ENCODE measurements around the gene EIPR1. TPM values are rescaled to one million over a fixed set of nuclear protein-coding genes. Genes with fewer than 3 reads are reported as not detected.

EIPR1 gene
- total and polyA plus RNA-seq, 5 donors from 2014 or later: 26.6 to 44.8 (median 33.7) TPM

DNA sequence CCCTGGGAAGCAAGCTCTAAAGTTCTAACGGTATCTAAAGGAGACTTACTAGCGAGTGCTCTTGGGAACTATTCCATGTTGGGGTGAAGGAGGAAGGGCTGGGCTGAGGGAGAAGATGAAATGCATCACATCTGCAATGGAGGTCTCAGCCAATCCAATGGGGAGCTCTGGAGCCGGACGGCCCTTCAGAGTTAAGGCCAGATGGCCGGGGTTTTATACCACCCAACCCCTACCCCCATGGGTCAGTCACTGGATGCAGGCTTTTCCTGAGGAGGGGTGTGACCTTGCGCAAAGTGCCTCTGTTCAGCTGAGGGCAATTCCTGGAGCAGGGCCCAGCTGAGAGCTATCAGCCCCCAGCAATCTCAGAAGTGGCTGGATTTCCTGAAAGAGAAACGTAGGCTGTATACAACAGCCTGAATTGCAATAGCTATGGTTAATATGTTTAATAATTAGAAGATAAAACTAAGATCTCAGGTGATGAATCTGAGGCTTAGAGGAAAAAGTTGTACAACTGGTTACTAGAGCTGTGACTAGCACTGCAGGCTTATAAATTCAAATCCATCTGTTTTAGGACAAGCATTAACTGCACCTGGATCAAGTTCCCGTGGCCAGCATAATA, 21.6 kb downstream of the EIPR1 start:
- no peak for ATAC-seq (ENCODE audit: low read depth in 2 of 2)
- Histone ChIP-seq H3K9me3 (ENCODE audit: control insufficient read depth in 2 of 2, low read length in 2 of 2) (no peaks in the 10 kb centered on the region), H3K27me3 (ENCODE audit: control insufficient read depth, insufficient read depth, low read length) (no peaks in the 10 kb centered on the region), H3K4me1 (ENCODE audit: control insufficient read depth, insufficient read depth, low read length, poor library complexity, severe bottlenecking) (no peaks in the 10 kb centered on the region), H3K27ac (ENCODE audit: insufficient read depth, low read length, poor library complexity, severe bottlenecking) (no peak overlapping the region), H3K36me3 (ENCODE audit: control insufficient read depth, insufficient read depth, low read length) (peaks cover 30% of the 10 kb centered on the region), H3K4me3 (ENCODE audit: low read depth, low read length) (no peak overlapping the region)
- DNase-seq: no peak
- Mint-ChIP-seq H3K27me3 (no peaks in the 10 kb centered on the region), H3K4me1 (peaks cover 0 to 29% (median 21%) of the 10 kb centered on the region in 4 donors), H3K36me3 (peaks cover 25% of the 10 kb centered on the region), H3K27ac (peak overlapping the region in 1 of 3 donors; percentile 25), H3K9me3 (peaks cover 0 to 4% (median 3%) of the 10 kb centered on the region in 7 donors), H3K4me3 (no peak overlapping the region)

DNA sequence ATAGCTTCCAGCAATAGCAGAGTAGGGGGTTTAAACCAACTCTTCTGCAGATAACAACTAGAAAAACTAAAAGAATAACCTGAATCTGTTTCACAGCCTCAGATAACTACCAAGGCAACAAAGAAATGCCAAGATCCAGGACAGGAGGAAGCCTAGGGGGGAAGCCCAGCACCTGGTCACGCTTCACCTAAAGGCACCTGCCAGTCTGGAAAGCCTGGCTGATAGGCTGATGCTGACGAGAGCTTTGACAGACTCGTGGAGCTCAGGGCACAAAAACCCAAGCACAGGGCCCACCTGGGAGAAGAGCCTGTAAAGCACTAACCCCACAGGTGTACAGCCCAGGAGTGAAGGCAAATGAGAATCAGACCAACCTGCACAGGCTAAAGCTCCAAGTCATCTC, 22.6 kb downstream of the EIPR1 start:
- Histone ChIP-seq H3K27ac (ENCODE audit: insufficient read depth, low read length, poor library complexity, severe bottlenecking) (no peak overlapping the region), H3K9me3 (ENCODE audit: control insufficient read depth in 2 of 2, low read length in 2 of 2) (peaks cover 2 to 4% of the 10 kb centered on the region in 2 experiments), H3K4me3 (ENCODE audit: low read depth, low read length) (no peak overlapping the region), H3K36me3 (ENCODE audit: control insufficient read depth, insufficient read depth, low read length) (peaks cover 33% of the 10 kb centered on the region), H3K27me3 (ENCODE audit: control insufficient read depth, insufficient read depth, low read length) (no peaks in the 10 kb centered on the region), H3K4me1 (ENCODE audit: control insufficient read depth, insufficient read depth, low read length, poor library complexity, severe bottlenecking) (no peaks in the 10 kb centered on the region)
- no peak overlapping the region for H3K4me3 Mint-ChIP-seq
- no peak overlapping the region for H3K27ac Mint-ChIP-seq
- ATAC-seq (ENCODE audit: low read depth in 2 of 2) (no peak), DNase-seq (no peak)
- peaks cover 0 to 28% (median 17%) of the 10 kb centered on the region in 4 donors for H3K4me1 Mint-ChIP-seq
- H3K9me3 Mint-ChIP-seq: peaks cover 0 to 7% (median 4%) of the 10 kb centered on the region in 7 donors
- peaks cover 32% of the 10 kb centered on the region for H3K36me3 Mint-ChIP-seq
- H3K27me3 Mint-ChIP-seq: no peaks in the 10 kb centered on the region

DNA sequence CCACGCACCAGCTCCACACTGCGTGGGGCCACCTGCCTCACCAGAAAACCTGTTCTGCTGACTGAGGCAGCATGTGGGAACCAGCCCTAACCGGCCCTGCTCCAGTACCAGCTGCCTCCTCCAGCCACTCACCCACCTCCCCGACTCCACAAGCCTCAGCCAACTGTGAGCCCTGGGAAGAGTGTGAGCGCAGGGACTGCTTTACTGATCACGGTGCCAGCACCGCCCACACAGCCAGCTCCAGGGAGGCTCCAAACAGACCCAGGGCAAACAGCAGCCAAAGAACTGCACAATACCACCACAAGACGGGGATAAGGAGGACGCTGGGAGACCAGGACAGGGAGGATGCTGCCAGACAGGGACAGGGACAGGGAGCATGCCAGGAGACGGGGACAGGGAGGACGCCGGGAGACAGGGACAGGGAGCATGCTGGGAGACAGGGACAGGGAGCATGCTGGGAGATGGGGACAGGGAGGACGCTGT, 28.4 kb downstream of the EIPR1 start:
- Histone ChIP-seq H3K36me3 (ENCODE audit: control insufficient read depth, insufficient read depth, low read length) (peaks cover 30% of the 10 kb centered on the region), H3K4me1 (ENCODE audit: control insufficient read depth, insufficient read depth, low read length, poor library complexity, severe bottlenecking) (no peaks in the 10 kb centered on the region), H3K27ac (ENCODE audit: insufficient read depth, low read length, poor library complexity, severe bottlenecking) (no peak overlapping the region), H3K27me3 (ENCODE audit: control insufficient read depth, insufficient read depth, low read length) (no peaks in the 10 kb centered on the region), H3K4me3 (ENCODE audit: low read depth, low read length) (no peak overlapping the region), H3K9me3 (ENCODE audit: control insufficient read depth in 2 of 2, low read length in 2 of 2) (peaks cover 2 to 4% of the 10 kb centered on the region in 2 experiments)
- peaks cover 0 to 5% (median 3%) of the 10 kb centered on the region in 4 donors for H3K4me1 Mint-ChIP-seq
- peaks cover 53% of the 10 kb centered on the region for H3K36me3 Mint-ChIP-seq
- no peaks in the 10 kb centered on the region for H3K27me3 Mint-ChIP-seq
- DNase-seq: no peak
- no peak overlapping the region for H3K4me3 Mint-ChIP-seq
- peak overlapping the region in 1 of 3 donors; percentile 7 for H3K27ac Mint-ChIP-seq
- no peak for ATAC-seq (ENCODE audit: low read depth in 2 of 2)
- H3K9me3 Mint-ChIP-seq: peaks cover 0 to 7% (median 4%) of the 10 kb centered on the region in 7 donors

DNA sequence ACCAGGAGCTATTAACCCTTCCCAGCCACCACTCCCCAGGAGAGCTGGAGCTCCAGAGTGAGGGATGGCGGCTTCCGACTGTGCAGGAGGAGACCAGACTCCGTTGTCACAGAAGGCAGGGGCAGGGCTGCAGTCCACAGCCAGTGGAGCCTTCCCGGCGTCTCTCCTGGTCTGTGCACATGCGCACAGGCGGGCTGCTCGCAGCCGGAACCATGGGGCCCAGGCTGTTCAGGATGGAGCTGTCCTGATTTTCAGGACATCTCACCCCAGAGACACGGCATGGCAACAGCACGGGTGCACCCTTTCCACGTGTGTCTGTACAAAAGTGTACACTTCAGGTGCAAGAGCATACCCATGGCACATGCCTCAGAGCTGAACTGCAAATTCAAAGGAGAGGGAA, 28.9 kb downstream of the EIPR1 start:
- peaks cover 2 to 4% of the 10 kb centered on the region in 2 experiments for H3K9me3 ChIP-seq (ENCODE audit: control insufficient read depth in 2 of 2, low read length in 2 of 2)
- H3K4me3 Mint-ChIP-seq: no peak overlapping the region
- H3K36me3 ChIP-seq (ENCODE audit: control insufficient read depth, insufficient read depth, low read length): peaks cover 25% of the 10 kb centered on the region
- H3K27me3 Mint-ChIP-seq: no peaks in the 10 kb centered on the region
- ATAC-seq (ENCODE audit: low read depth in 2 of 2) (no peak), DNase-seq (no peak)
- H3K9me3 Mint-ChIP-seq: peaks cover 0 to 7% (median 4%) of the 10 kb centered on the region in 7 donors
- H3K27ac Mint-ChIP-seq: no peak overlapping the region
- H3K4me1 ChIP-seq (ENCODE audit: control insufficient read depth, insufficient read depth, low read length, poor library complexity, severe bottlenecking): no peaks in the 10 kb centered on the region
- H3K27me3 ChIP-seq (ENCODE audit: control insufficient read depth, insufficient read depth, low read length): no peaks in the 10 kb centered on the region
- peaks cover 48% of the 10 kb centered on the region for H3K36me3 Mint-ChIP-seq
- H3K27ac ChIP-seq (ENCODE audit: insufficient read depth, low read length, poor library complexity, severe bottlenecking): no peak overlapping the region
- no peak overlapping the region for H3K4me3 ChIP-seq (ENCODE audit: low read depth, low read length)
- peaks cover 0 to 5% (median 3%) of the 10 kb centered on the region in 4 donors for H3K4me1 Mint-ChIP-seq

DNA sequence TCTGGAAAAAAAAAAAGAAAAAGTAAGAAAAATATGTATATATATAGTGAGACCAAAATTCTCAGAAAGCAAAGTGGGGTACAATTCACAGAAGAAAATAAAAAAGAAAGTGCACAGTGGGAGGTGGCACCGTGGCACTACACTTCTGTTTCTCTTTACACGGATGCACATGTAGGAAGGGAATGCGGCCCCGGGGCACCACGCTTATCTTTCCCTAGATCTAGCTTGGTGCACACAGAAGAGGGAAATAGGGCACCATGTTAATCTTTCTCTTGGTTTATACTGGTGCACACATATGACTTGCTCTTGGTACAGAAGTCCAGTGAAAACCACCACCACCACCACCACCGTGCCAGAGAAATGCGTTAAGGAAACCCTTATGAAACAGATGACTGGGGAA, 32.0 kb downstream of the EIPR1 start:
- ATAC-seq (ENCODE audit: low read depth in 2 of 2): no peak
- H3K9me3 ChIP-seq (ENCODE audit: control insufficient read depth in 2 of 2, low read length in 2 of 2): peaks cover 1 to 4% of the 10 kb centered on the region in 2 experiments
- H3K4me1 ChIP-seq (ENCODE audit: control insufficient read depth, insufficient read depth, low read length, poor library complexity, severe bottlenecking): no peaks in the 10 kb centered on the region
- DNase-seq: no peak
- H3K4me3 Mint-ChIP-seq: no peak overlapping the region
- no peaks in the 10 kb centered on the region for H3K27me3 Mint-ChIP-seq
- H3K27ac Mint-ChIP-seq: no peak overlapping the region
- H3K9me3 Mint-ChIP-seq: peaks cover 0 to 4% (median 0%) of the 10 kb centered on the region in 7 donors
- no peak overlapping the region for H3K27ac ChIP-seq (ENCODE audit: insufficient read depth, low read length, poor library complexity, severe bottlenecking)
- H3K4me1 Mint-ChIP-seq: peaks cover 0 to 5% (median 4%) of the 10 kb centered on the region in 4 donors
- no peak overlapping the region for H3K4me3 ChIP-seq (ENCODE audit: low read depth, low read length)
- H3K36me3 Mint-ChIP-seq: peaks cover 34% of the 10 kb centered on the region
- peaks cover 6% of the 10 kb centered on the region for H3K36me3 ChIP-seq (ENCODE audit: control insufficient read depth, insufficient read depth, low read length)
- no peaks in the 10 kb centered on the region for H3K27me3 ChIP-seq (ENCODE audit: control insufficient read depth, insufficient read depth, low read length)

DNA sequence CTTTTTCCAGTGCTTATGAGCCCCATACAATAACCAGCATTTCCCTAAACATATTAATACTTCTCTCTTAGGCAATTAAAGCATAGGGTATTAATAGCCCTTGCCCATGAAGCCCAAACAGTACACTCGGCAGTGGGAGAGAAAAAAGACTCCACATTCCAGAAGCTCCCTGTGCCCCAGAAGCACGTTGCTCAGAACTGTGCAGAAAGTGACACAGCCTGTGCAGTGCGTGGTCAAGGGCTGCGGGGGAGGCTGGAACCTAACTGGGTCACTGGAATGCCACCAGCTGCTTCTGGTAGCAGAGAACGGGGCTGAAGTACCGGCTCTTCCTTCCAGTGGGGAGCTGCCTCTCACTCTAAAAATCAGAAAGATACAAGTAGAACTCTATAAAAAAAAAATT, 32.7 kb downstream of the EIPR1 start:
- no peak for DNase-seq
- Mint-ChIP-seq H3K36me3 (peaks cover 30% of the 10 kb centered on the region), H3K27me3 (no peaks in the 10 kb centered on the region), H3K9me3 (peaks cover 0 to 2% (median 0%) of the 10 kb centered on the region in 7 donors), H3K4me1 (peaks cover 0 to 5% (median 2%) of the 10 kb centered on the region in 4 donors), H3K4me3 (no peak overlapping the region), H3K27ac (no peak overlapping the region)
- no peak for ATAC-seq (ENCODE audit: low read depth in 2 of 2)
- H3K9me3 ChIP-seq (ENCODE audit: control insufficient read depth in 2 of 2, low read length in 2 of 2): no peaks in the 10 kb centered on the region
- no peak overlapping the region for H3K27ac ChIP-seq (ENCODE audit: insufficient read depth, low read length, poor library complexity, severe bottlenecking)
- peaks cover 3% of the 10 kb centered on the region for H3K36me3 ChIP-seq (ENCODE audit: control insufficient read depth, insufficient read depth, low read length)
- H3K27me3 ChIP-seq (ENCODE audit: control insufficient read depth, insufficient read depth, low read length): no peaks in the 10 kb centered on the region
- no peaks in the 10 kb centered on the region for H3K4me1 ChIP-seq (ENCODE audit: control insufficient read depth, insufficient read depth, low read length, poor library complexity, severe bottlenecking)
- H3K4me3 ChIP-seq (ENCODE audit: low read depth, low read length): no peak overlapping the region

DNA sequence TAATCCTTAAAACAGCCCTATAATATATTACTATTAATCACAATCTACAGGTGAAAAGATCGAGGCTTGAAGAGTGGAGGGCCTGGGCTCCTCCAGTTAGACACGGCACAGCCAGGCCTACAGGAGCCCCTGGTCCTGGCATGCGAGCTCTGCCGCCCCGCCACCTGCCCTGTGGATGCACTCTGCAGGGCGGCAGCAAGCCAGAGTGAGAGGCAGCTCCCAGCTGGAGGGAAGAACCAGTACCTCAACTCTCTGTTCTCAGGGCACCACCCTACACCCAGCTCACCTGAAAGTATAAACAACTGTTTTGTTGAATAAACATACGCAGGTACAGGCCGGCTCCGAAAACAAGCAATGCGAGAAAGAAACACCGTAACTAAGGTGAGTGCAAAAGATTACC, 34.6 kb downstream of the EIPR1 start:
- no peaks in the 10 kb centered on the region for H3K27me3 ChIP-seq (ENCODE audit: control insufficient read depth, insufficient read depth, low read length)
- H3K36me3 ChIP-seq (ENCODE audit: control insufficient read depth, insufficient read depth, low read length): peaks cover 3% of the 10 kb centered on the region
- Mint-ChIP-seq H3K27me3 (no peaks in the 10 kb centered on the region), H3K9me3 (peaks cover 0 to 2% (median 0%) of the 10 kb centered on the region in 7 donors), H3K4me1 (peaks cover 0 to 5% (median 0%) of the 10 kb centered on the region in 4 donors), H3K27ac (no peak overlapping the region), H3K4me3 (no peak overlapping the region), H3K36me3 (peaks cover 27% of the 10 kb centered on the region)
- H3K4me3 ChIP-seq (ENCODE audit: low read depth, low read length): no peak overlapping the region
- no peaks in the 10 kb centered on the region for H3K9me3 ChIP-seq (ENCODE audit: control insufficient read depth in 2 of 2, low read length in 2 of 2)
- DNase-seq: no peak
- H3K27ac ChIP-seq (ENCODE audit: insufficient read depth, low read length, poor library complexity, severe bottlenecking): no peak overlapping the region
- H3K4me1 ChIP-seq (ENCODE audit: control insufficient read depth, insufficient read depth, low read length, poor library complexity, severe bottlenecking): no peaks in the 10 kb centered on the region
- ATAC-seq (ENCODE audit: low read depth in 2 of 2): no peak

DNA sequence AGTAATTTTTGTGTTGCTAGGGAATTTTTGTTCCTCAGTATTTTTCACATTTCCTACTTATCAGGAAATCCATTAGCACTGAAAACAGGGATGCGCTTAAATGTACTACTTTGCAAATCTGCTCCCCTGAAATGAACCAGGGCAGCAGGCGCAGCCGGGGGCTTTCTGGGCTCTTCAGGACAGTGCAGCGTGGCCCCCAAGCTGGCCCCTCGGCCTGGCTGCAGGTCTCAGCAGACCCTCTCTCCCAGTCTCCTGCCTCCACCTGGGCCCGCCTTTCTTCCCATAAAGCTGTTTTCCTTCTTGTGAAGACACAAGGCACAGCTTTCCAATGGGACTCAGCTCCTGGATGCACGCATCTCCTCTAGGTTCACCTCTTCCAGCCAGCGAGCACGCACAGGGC, 35.3 kb downstream of the EIPR1 start:
- no peaks in the 10 kb centered on the region for H3K4me1 ChIP-seq (ENCODE audit: control insufficient read depth, insufficient read depth, low read length, poor library complexity, severe bottlenecking)
- Mint-ChIP-seq H3K4me3 (no peak overlapping the region), H3K36me3 (peaks cover 25% of the 10 kb centered on the region), H3K4me1 (peaks cover 0 to 5% (median 0%) of the 10 kb centered on the region in 4 donors), H3K9me3 (peaks cover 0 to 2% (median 0%) of the 10 kb centered on the region in 7 donors), H3K27me3 (no peaks in the 10 kb centered on the region), H3K27ac (no peak overlapping the region)
- no peak overlapping the region for H3K4me3 ChIP-seq (ENCODE audit: low read depth, low read length)
- peaks cover 3% of the 10 kb centered on the region for H3K36me3 ChIP-seq (ENCODE audit: control insufficient read depth, insufficient read depth, low read length)
- ATAC-seq (ENCODE audit: low read depth in 2 of 2): no peak
- H3K27ac ChIP-seq (ENCODE audit: insufficient read depth, low read length, poor library complexity, severe bottlenecking): no peak overlapping the region
- no peaks in the 10 kb centered on the region for H3K27me3 ChIP-seq (ENCODE audit: control insufficient read depth, insufficient read depth, low read length)
- no peaks in the 10 kb centered on the region for H3K9me3 ChIP-seq (ENCODE audit: control insufficient read depth in 2 of 2, low read length in 2 of 2)
- DNase-seq: no peak

All from CD4-positive, CD25-positive, alpha-beta regulatory T cell (primary cell).